Embryonic facial prominence (tissue), 1 donor: ENCODE data around the gene KCTD2.
"Not testable (repeated sequence)": the region's sequence is repeated elsewhere in the genome, so short reads cannot be mapped to it uniquely, and the experiment has no call there.

Source experiments
- DNase-seq: peaks from one replicate; pipeline ENCODE4 v3.0.0-alpha.2; 2016; ENCODE audit errors: extremely low spot score

KCTD2 gene

DNA sequence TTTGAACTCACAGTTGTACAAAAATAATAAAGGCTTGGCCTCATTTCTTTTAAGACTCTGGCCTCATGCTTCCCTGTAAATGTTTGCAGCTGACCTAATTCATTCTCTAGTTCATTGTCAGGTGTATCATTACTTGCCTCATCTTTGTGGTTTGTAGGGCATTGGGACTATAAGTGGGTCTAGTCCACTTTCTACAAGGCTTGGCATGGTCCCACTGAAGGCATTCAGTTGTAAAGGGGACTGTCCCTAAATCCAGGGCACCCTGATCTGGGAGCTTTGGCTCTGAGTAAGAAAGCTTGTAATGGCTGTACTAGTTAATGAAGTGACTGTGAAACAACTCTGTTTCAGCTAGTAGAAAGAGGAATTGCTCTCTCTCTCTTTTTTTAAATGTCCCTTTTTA lies 2.7 kb downstream of the KCTD2 start:
- DNase-seq, result no peak

DNA sequence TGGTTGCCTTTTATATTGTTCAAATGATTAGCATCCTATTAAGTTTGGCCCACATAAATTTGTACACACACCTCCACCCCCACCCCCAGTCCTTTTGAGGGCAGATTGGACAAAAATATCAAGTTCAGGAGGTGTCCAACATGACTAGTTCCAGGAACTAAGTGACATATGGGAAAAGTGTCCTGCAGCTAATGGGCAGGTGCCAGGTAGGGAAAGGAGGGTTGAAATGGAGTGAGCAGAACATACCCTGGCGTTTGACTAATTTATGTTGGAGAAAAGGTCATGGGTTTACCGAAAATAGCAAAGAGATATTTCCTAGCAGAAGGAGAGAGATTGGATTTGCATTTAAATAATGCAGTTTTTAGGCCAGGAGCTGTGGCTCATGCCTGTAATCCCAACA lies 4.9 kb downstream of the KCTD2 start:
- no peak for DNase-seq

DNA sequence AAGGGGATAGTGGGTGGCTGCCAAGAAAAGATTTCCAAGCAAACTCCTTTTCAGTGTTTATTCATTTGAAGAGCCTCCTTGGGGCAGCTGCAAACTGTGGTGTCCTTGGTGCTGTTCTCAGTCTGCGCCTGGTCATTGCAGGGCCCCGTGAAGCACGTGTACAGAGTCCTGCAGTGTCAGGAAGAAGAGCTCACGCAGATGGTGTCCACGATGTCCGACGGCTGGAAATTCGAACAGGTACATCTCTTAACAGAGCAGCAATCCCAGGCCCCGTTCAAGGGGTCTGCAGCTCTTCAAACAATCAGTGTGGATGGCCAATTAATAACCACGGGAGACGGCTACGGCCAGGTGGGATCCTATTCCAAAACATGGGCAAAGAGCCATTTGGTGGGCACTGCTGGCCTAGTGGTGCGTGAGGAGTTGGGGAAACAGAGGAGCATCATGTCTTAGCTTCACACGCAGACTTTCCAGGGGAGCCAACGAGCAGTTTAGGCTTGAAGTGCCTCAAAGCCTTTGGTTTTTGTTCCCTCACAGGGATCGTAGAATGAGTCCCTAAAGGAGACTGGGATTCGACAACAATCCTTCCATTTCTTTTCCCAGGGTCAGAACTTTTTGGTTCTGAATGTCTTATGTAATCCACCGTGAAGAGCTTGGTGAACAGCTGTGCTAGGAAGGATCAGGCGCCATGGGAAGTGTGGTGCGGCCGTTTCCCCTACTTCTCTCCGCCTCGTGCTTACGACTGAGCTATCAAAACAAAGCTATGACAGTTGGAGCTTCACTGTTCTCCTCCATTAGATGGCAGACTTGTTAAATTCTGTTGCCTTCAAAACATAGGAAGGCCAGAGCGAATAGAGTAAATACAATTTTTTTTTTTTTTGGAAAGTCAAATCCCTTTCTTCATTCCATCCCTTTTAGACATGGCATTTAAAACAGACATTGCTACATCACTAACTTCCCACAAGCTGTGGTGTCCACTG lies 12.6 kb downstream of the KCTD2 start:
- DNase-seq, result peak; percentile 51

DNA sequence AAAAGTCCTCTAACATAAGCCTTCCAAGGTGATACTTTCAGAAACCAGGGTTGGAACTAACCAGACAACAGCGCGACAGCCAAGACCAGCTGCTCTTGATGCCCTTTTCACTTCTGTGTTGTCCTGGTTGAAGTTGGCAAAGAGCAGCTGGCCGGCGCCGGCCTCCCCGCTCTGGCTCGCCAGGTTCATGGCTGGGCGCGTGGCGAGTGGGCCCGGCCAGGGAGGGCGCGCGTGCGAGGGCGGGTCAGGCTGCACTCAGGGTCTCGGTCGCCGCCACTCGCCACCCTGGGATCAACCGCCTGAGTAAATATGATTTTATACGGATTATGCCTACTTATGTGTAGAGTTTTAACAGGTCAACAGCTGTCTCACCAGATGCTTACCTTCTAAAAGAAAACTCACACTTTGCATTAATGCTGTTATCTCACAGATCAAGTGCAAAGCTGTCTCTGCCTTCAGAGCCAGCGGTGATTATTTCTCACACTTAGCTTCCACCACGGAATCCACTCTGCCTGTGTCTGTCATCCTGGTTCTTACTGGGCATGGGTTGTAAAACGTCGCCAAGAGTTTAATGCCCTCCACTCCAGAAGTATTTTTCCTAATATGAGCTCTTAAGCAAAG lies 13.5 kb downstream of the KCTD2 start:
- no peak for DNase-seq

DNA sequence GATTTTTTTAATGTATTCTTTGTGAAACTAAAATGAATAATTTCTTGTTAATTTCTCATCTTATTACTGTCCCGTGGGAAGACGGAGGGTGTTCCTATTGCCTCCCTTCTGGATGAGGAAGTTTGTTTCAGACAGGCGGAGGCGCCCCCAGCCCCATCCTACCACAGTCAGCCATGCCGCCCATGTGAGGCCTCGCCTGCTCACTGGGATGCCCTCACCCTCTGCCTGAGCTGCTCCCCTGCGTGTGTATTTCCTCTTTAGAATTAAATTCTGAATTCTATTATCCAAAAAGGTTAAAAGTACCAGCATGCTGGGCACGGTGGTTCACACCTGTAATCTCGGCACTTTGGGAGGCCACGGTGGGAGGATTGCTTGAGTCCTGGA lies 14.0 kb downstream of the KCTD2 start:
- DNase-seq, result no peak

DNA sequence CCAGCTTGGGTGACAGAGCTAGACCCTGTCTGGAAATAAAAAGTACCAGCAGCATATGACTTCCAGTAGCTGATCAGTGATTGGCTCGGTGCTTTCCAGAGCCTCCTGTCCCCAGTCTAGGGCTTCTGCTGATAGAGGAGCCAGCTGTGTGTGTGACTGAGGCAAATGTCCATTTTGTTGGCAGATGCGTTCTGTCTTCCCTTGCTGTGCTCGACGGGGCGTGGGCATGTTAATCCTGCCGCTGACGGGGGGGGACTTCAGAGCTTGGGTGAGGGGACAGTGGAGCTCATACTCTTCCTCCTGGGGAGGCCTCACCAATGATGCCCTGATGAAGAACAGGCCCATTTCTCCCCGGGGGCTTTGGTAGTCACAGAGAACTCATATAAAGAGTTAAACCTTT lies 14.6 kb downstream of the KCTD2 start:
- DNase-seq, result no peak

DNA sequence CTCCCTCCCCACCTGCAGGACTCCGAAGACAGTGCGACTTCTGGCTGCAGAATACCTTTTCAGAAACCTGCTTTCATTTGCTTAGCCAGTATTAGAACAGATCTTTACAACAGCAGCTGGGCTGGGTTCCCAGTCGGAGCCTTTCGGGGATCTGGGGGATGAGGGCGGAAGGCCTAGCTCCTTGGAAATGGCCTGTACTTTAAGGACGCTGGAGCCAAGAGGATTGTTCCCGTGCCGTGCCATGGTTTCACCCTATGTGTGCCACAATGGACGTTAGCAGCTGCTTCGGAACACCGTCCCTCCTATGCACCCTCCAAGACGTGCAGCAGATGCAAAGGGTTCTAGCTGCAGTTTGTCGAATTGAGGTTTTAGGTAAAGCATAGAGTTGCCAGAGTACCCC lies 16.2 kb downstream of the KCTD2 start:
- no peak for DNase-seq

DNA sequence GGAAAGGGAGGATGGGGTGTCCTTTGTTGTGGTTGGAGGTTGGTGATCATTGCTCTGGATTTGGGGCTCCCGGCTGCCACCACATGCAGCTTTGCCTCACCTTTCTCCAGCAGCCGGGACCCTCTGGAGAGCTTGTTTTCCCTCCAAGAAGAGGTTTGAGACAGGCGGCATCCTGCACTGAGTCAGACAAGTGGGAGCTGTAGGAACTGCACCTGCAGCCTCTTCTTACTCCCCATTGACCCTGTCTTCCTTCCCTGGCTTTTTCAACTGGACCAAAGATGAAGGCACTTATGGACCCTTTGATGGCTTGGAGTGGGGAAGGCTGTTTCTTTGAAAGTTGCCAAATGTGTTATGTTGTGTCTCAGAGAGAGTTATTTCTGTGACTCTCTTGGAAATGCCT lies 16.6 kb downstream of the KCTD2 start:
- no peak for DNase-seq

DNA sequence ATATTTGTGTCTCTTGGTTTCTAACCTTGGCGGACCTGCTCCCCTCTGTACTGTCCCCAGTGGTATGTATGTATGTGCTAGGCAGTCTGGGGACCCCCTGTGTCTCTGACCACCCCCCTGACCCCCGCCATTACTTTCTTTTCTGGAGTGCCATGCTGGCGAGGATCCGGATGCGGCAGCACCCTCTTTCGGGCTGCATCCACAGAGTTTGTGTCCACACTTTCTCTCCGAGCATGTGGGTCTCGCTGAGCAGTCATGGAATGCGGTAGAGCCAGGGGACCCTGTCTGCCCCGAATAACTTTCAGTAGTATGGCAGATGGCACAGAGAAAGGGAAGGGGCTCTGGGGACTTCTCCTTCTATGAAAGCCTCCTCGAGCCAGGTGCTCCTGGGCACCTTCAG lies 17.0 kb downstream of the KCTD2 start:
- no peak for DNase-seq

DNA sequence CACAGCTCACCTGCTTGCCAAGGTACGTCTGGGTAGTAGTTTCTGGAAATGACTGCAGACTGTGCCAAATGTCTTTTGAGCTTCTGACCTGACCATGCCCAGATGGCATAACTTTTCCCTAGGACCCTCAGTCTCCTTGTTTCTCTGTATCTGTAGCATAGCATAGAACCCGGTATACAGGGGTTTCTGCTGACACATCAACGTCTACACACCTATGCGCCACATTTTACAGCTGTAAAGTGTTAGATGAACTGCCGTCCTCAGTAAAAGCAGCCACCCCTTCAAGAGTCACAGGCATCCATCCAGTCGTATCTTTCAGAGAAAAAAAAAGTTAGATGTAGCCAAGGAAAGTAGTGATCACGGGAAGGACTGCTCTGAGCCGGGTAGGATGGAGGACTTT lies 17.4 kb downstream of the KCTD2 start:
- no peak for DNase-seq

DNA sequence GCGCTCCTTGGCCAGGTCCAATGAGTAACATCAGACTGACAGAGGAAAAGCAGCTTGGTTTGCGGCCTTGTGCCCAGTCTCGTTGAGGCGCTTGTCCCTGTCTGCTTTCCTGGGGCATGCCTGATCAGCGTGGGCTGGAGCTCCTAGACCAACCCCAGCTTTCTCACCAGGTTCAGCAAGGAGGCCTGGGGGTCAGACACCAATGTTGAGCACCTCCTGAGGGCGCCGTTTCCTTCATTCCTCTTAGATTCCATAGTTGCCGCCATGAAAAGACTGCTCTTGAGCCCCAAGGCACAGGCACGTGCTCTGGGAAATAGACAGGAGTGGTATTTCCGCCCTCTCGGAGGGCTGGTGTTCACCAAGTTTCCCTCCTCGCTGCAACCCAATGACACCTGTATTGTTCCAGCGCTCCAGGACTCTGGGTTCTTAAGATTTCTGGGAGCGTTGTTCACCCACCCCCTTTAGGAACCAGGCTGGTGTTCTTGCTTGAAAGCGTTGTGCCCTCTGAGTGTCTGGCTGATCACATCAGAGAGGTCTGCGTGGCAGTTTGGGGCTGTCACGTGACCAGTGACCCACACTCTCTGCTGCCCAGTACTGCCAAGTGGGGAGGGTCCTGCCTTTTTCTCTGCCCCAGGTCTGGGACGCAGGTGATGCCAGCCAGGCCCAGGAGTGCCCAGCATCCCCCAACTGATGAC lies 18.0 kb downstream of the KCTD2 start:
- DNase-seq, result no peak

DNA sequence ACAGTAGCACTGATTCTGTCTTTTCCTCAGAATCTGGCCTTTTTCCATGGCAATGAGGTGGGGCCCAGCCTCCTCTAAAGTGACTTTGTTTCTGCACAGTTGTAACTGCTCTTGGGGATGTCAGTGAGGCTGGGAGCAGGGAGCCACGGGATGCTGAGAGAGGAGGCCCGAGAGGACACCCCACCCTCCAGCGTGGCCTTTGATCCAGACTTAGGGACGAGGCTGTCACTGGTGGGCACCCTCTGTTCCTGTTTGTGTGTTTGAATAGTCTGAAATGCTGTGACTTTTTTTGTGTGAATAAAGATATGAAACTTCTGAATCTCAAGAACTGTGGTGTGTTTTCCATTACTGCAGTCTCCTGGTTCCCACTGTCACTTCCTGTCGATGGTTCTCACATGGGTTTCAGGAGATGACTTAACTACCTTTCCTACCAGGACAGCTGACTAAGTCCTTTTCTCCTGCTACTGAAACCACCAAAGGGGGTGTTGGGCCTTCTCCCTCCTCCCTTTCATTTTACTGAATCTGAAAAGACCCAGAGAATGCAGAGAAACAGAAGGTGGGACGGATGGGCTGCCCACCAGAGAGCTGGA lies 18.6 kb downstream of the KCTD2 start:
- no peak for DNase-seq

DNA sequence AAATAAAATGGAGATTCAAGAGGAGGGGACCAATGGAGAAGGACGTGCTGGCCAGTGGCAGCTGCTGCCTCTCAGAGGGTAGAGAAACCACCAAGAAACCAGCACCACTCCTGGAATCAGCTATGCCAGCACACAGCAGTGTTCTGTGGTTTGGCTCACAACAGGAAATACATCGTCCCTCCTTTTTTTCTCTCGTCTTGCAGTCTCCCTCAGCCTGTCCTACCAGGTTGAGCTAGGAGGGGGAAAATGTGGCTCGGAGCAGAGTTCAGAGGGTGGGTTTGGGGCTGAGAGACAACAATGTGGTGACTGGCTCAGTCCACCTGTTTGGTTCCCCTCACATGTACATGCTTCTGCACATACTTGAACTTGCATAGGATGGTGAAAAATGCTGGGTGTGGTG lies 20.8 kb downstream of the KCTD2 start:
- no peak for DNase-seq

DNA sequence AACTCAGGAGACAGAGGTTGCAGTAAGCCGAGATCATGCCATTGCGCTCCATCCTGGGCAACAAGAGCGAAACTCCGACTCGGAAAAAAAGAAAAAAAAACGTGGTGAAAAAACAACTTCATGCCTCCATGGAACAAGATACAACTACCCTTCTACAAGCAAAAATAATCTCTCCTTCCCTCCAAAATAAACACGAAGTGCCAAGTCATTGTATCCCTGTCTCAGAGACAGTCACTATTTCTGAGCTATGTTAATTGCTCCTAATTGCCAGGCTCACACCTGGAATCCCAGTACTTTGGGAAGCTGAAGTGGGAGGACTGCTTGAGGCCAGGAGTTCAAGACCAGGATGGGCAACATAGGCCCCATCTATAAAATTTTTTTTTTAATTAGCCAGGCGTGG lies 21.7 kb downstream of the KCTD2 start:
- DNase-seq, result no peak

DNA sequence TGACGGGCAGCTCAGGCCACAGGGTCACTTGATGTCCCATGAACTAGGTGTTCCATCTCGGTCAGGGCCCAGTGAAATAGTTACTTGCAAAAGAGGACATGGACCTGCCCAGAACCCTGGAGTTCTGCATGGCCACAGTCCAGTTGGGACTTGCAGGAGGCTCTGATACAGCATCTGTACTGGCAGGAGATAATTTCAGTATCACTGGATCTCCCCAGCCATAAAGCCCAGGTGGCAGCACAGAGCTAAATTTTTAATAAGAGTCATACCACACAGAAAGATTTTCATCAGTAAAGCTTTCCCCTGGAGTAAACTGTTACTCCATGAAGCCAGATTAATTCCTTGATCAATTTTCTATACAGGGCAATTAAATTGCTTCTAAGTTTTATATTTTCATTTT lies 22.8 kb downstream of the KCTD2 start:
- no peak for DNase-seq

DNA sequence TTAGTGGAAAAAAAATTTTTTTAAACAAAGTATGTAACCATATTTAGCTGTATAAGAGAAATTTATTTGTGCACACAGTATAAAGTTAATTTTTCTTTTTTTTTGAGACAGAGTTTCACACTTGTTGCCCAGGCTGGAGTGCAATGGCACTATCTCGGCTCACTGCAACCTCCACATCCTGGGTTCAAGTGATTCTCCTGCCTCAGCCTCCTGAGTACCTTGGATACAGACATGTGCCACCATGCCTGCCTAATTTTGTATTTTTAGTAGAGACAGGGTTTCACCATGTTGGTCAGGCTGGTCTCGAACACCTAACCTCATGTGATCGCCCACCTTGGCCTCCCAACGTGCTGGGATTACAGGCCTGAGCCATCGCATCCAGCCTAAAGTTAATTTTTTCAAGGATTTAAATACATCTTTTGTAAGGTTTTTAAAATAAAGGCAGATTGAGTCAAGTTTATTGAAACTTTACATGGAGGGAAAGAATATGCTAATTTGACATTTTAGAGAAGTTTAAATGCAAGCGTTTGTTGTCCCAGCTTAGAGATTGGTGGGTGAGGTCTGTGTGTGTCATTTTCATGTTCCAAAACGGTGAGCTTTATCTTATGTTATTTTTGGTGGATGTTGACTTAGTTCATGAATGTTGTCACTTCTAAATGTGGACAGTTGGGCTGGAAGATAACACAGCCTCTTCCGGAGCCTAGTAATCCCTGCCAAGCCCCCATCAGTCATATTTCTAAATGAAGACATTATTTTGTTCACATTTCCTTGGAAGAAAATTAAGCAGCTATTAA lies 24.6 kb downstream of the KCTD2 start:
- not testable (repeated sequence) for DNase-seq

DNA sequence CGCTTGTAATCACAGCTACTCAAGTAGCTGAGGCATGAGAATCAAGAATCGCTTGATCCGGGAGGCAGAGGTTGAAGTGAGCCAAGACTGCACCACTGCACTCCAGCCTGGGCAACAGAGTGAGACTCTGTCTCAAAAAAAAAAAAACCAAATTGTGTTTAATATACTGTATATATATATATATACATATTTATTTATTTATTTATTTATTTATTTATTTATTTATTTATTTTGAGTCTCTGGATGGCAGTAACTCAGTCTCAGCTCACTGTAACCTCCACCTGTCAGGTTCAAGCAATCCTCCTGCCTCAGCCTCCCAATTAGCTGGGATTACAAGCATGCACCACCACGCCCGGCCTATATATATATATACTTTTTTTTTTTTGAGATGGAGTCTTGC lies 25.9 kb downstream of the KCTD2 start:
- DNase-seq, result not testable (repeated sequence)

DNA sequence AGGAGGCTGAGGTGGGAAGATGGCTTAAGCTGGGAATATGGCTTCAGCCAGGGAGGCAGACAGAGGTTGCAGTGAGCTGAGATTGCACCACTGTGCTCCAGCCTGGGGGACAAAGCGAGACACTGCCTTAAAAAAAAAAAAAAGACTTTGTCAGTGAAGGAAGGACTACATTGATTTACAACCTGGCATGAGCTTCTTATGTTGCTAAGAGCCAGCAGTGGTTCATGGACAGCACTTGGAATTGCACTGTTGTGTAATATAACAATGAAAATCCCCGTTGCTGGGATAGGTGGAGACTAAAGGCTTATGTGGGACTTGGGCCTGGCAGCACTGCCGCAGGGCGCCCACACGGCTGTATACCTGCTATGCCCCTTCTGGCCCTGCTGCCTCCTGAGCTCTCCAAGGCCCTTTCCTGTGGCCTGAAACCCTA lies 26.6 kb downstream of the KCTD2 start:
- DNase-seq, result no peak

DNA sequence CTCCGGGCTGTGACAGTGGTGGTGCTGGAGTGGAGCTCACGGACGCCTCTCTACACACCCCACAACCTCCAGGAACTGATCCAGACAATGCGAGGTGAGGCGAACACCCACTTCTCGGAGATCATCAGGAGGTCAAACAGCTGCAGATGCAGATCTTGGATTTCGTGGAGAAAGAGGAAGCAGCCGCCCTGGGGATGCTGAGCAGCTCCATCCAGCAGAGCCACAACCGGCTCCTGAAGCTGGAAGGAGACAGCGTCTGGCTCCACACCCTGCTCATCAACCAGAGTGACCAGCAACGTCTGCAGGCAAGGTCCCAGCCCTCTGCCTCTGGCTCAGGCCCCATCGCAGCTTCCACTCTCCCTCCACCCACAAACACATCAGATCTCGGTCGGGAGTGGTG lies 27.5 kb downstream of the KCTD2 start:
- no peak for DNase-seq

DNA sequence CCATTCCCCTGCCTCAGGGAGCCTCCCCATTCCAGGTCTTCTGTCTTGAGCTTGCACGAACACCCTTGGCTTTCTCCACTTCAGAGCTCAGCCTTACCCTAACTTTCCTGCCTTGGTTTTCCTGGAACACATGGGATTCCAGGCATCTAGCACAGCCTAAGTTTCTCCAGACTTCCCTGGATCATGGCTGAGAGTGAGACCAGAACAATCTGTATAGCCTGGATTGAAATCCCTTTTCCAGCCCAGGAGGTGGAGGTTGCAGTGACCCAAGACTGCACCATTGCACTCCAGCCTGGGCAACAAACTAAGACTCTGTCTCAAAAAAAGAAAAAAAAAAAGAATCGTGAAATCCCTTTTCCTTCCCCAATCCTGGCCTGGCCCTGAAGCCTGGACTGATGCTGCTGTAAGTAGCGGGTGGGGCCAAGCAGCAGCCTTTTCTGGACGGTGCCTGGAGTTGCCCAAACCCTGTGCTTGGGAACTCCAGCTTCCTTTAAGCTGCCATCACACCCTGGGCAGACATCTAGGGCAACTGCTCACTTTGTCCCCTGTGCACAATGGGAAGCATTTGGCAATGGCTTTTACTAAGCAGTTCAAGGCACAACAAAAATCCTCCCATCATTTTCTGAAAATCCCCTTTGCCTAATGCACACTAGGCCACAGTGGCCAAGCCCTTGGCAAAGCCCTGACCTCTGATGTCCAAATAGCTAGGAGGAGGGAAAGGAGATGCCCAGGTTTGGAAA lies 28.7 kb downstream of the KCTD2 start:
- DNase-seq, result no peak

DNA sequence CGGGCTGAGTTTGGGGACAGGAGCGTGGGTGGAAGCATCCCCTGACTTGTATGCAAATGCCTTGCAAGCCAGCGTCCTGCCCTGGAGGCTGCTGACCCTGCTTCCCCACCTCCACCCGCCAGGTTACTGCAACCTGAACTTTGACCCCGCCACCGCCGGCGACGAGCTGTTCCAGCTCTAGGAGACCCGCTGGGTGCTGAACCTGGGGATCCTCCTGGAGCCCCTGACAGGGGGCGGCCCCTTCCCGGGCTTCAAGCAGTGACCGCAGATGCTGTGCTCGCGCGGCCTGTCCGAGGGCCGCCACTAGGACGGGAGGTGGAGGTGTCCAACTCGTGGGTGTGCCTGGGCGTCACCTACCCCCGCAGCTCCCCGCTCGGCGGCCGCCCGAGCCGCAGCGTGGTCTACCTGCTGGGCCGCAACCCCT lies 30.1 kb downstream of the KCTD2 start:
- DNase-seq, result no peak
